ENCODE measurements around the gene SERINC3.

Gene SERINC3

GRCh38 chr20:44532259-44532980 lies 10.6 kb upstream of the SERINC3 start:
- no peak for FAIRE-seq

- no peak for FAIRE-seq
These were observed 6.4 kb upstream of the SERINC3 start for GRCh38 chr20:44528309-44528708.

GRCh38 chr20:44527716-44528199 lies 5.9 kb upstream of the SERINC3 start:
- FAIRE-seq = no peak

GRCh38 chr20:44526129-44526528 lies 4.3 kb upstream of the SERINC3 start:
- no peak for FAIRE-seq

- FAIRE-seq = no peak
These were observed 1.9 kb upstream of the SERINC3 start for GRCh38 chr20:44523746-44524145.

GRCh38 chr20:44522841-44523240 lies 971 bp upstream of the SERINC3 start:
- FAIRE-seq = no peak

- no peak for FAIRE-seq
These were observed 989 bp downstream of the SERINC3 start for GRCh38 chr20:44520881-44521280.

- no peak for FAIRE-seq
These were observed 3.6 kb downstream of the SERINC3 start for GRCh38 chr20:44518248-44518647.

- FAIRE-seq = no peak
These were observed 4.4 kb downstream of the SERINC3 start for GRCh38 chr20:44517454-44517853.

GRCh38 chr20:44516491-44516890 lies 5.4 kb downstream of the SERINC3 start:
- no peak for FAIRE-seq

GRCh38 chr20:44513871-44514270 lies 8.0 kb downstream of the SERINC3 start:
- no peak for FAIRE-seq

GRCh38 chr20:44509762-44510161 lies 12.1 kb downstream of the SERINC3 start:
- no peak for FAIRE-seq

- FAIRE-seq = no peak
These were observed 17.2 kb downstream of the SERINC3 start for GRCh38 chr20:44504402-44505307.

GRCh38 chr20:44502968-44503367 lies 18.9 kb downstream of the SERINC3 start:
- FAIRE-seq = no peak

GRCh38 chr20:44501448-44501847 lies 20.4 kb downstream of the SERINC3 start:
- no peak for FAIRE-seq

- no peak for FAIRE-seq
These were observed 21.6 kb downstream of the SERINC3 start for GRCh38 chr20:44500221-44500620.

GRCh38 chr20:44497761-44498160 lies 24.1 kb downstream of the SERINC3 start:
- FAIRE-seq = no peak

GRCh38 chr20:44496976-44497375 lies 24.9 kb downstream of the SERINC3 start:
- no peak for FAIRE-seq

GRCh38 chr20:44495802-44496481 lies 25.9 kb downstream of the SERINC3 start:
- FAIRE-seq = no peak

GRCh38 chr20:44495257-44495656 lies 26.6 kb downstream of the SERINC3 start:
- no peak for FAIRE-seq

- FAIRE-seq = no peak
These were observed 27.2 kb downstream of the SERINC3 start for GRCh38 chr20:44494681-44495080.

- FAIRE-seq = no peak
These were observed 27.6 kb downstream of the SERINC3 start for GRCh38 chr20:44494266-44494665.

GRCh38 chr20:44491635-44492395 lies 30.1 kb downstream of the SERINC3 start:
- FAIRE-seq = no peak
